Stimulated activated CD4-positive, alpha-beta T cell treated with anti-CD3 and anti-CD28 coated beads, Interleukin-2, amount 100 ng/mL, for 48 hours (primary cell): ENCODE measurements around the gene ANKRD40CL.
"Not testable (repeated sequence)": the region's sequence is repeated elsewhere in the genome, so short reads cannot be mapped to it uniquely, and the experiment has no call there.

Experiments used
- DNase-seq, 2 donors: peaks; one replicate each; pipeline ENCODE4 v3.0.0-alpha.2; 2020

ANKRD40CL gene

GRCh38 chr17:50758524-50758923 is 8.8 kb downstream of the ANKRD40CL start:
- DNase-seq, result no peak

GRCh38 chr17:50754521-50754920 is 12.8 kb downstream of the ANKRD40CL start:
- no peak for DNase-seq

DNA sequence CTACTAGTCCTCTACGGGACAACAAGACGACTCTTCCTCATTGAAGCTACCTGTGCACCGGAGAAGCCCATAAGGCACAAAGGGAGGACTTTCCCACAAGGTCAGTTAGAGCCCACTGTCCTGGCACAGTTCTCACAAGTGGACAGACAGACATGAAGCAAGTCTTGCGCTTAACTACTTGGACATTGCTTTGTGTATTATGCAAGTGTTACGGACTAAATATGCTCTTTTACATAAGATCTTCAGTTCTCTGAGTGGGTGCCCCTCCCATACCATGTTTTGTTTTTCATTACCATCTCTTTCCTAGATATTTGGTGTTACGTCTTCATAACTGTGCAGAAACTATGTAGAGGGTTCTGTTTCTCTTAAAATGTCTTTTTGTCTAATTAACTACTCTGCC is 18.1 kb downstream of the ANKRD40CL start:
- DNase-seq, result no peak

DNA sequence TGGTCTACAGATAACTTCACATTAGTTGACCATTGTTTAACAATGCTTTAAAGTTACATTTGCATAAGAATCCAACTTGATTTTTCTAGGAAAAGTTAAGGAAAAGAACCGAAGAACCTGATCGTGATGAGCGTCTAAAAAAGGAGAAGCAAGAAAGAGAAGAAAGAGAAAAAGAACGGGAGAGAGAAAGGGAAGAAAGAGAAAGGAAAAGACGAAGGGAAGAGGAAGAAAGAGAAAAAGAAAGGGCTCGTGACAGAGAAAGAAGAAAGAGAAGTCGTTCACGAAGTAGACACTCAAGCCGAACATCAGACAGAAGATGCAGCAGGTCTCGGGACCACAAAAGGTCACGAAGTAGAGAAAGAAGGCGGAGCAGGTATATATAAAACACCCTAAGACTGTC is 21.7 kb downstream of the ANKRD40CL start:
- no peak for DNase-seq

GRCh38 chr17:50739098-50739497 is 28.2 kb downstream of the ANKRD40CL start:
- no peak for DNase-seq

- DNase-seq, result no peak
Measured at GRCh38 chr17:50737118-50737698, 30.1 kb downstream of the ANKRD40CL start.

GRCh38 chr17:50735287-50735686 is 32.0 kb downstream of the ANKRD40CL start:
- no peak for DNase-seq

GRCh38 chr17:50731575-50732460 is 35.5 kb downstream of the ANKRD40CL start:
- no peak for DNase-seq

DNA sequence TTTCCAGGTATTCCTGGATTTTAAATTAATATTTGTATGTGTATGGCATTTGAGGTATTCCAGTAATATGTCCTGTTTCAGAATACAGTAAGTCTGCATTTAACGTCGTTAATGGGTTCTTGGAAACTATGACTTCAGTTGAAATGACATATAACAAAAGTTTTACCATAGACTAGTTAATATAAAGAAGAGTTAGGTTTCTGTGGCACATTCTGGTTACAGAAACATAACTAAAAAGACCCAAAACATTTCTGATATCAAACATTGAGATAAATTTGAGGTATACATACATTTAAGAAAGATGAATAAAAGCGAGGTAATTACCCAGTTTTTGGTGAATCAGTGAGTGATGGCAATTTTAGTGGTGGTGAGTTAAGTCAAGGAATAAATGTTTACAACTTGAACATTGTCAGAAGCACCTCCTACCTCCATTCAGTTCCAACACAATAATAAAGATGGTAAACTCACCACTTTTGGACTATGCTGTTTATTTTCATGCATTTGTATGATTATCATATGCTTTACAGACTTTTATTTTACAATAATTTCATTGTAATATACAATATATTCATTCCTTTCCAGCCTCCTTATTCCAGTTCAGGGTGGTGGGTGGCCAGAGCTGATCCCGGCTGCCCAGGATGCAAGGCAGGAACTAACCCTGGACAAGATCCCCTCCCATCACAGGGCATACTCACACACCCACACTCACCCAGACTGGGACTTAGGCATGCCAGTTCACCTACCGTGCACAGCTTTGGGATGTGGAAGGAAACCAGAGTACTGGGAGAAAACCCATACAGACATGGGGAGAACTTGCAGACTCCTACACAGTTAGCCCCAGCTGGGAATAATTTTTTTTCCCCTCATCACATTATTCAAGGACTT is 38.2 kb downstream of the ANKRD40CL start:
- no peak for DNase-seq

- no peak for DNase-seq
Measured at GRCh38 chr17:50728112-50728429, 39.2 kb downstream of the ANKRD40CL start.

DNA sequence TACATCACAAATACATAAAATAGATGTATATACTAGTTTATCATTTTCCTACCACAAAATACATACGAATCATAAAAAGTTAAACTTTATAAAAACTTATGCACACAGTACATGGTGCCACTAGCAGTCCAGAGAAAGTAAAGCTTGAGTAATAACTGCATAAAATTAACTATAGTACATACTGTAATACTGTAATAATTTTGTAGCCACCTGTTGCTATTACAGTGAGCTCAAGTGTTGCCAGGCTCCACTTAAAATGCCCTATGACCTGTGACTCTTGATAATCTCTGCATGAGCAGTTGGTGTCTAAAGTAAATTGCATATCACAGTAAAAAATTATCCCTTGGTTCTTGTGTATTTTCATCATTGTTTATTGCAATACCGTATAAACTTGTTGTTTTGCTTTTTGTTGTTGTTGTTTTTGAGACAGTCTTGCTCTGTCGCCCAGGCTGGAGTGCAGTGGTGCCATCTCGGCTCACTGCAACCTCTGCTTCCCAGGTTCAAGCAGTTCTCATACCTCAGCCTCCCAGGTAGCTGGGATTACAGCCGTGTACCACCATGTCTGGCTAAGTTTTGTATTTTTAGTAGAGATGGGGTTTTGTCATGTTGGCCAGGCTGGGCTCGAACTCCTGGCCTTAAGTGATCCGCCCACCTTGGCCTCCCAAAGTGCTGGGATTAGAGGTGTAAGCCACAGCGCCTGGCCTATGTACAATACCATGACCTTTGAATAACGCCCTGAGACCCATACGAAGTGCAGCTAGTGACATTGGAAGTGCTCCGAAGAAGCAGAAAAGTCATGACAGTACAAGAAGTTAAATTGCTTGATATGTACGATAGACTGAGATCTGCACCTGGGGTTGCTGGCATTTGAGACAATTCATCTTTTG is 41.3 kb downstream of the ANKRD40CL start:
- DNase-seq, result no peak

- not testable (repeated sequence) for DNase-seq
Measured at GRCh38 chr17:50724622-50725021, 42.7 kb downstream of the ANKRD40CL start.

- DNase-seq, result no peak
Measured at GRCh38 chr17:50722746-50723145, 44.6 kb downstream of the ANKRD40CL start.

- no peak for DNase-seq
Measured at GRCh38 chr17:50721194-50722010, 45.9 kb downstream of the ANKRD40CL start.

DNA sequence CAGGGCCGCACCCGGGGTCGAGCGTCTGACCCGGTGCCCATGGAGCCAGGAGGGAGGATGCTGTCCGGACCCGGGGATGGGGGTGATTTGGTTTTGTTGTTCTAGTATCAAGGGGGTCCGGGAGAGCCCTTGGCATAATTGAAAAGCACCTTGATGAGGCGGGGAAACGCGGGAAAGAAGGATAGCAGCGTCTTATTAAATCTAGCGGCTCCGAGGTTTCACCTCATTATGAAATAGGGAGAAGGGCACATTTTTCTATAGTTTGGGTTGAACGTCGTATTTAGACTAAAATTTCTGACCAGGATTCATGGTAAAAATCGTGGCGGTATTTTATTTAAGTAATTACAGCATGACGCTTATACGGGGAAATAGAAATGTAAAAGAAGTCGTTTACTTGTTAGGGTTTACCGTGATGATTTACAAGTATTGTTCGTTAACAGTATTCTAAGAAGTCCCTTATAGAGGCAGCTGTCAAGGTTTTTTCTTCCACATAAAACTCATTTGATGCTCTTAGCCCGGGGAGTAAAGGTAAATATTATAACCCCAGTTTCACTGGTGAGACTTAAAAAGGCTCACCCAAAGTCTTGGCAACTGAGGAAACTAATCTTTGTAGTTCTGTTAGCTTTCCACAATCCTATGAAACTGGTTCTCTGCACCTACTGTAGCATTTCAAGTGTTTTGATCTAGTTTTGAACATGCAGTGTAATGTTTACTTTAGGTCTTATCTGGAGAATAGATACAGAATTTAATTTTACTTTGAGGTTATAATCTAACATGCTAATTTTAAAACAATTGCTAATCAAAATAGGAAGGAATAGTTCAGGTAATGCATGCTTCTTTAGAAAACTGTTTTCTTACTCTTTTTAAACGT is 47.2 kb downstream of the ANKRD40CL start:
- no peak for DNase-seq

GRCh38 chr17:50719144-50719923 is 48.0 kb downstream of the ANKRD40CL start, which contains the start of gene LUC7L3:
Gene LUC7L3, plus strand, starts transcription at chr17:50719603. Its CDS starts 130 bp downstream, at chr17:50719733.
- DNase-seq, result peak; percentile 91 to 92

- no peak for DNase-seq
Measured at GRCh38 chr17:50715471-50715870, 51.8 kb downstream of the ANKRD40CL start.

- no peak for DNase-seq
Measured at GRCh38 chr17:50712641-50713040, 54.7 kb downstream of the ANKRD40CL start.
